ENCODE measurements around the gene RAC3. TPM values are rescaled to one million over a fixed set of nuclear protein-coding genes. Genes with fewer than 3 reads are reported as not detected.

RAC3 gene
- total RNA-seq, 6 experiments from 2014 or later: 4.3 to 8.5 (median 5.6) TPM

- H3K4me3 Mint-ChIP-seq: no peak overlapping the region
These were observed 30.9 kb downstream of the RAC3 start for GRCh38 chr17:82062076-82062983.

GRCh38 chr17:82062984-82063368 lies 31.5 kb downstream of the RAC3 start:
- no peak for TF ChIP-seq CTCF (IDR thresholded peaks at IDR 0.05)
- no peak overlapping the region for H3K27ac Mint-ChIP-seq
- no peaks in the 10 kb centered on the region for H3K4me1 Mint-ChIP-seq (ENCODE audit: low read depth)
- peaks cover 8% of the 10 kb centered on the region; the same call in 1 of the 2 replicates for H3K27me3 Mint-ChIP-seq (ENCODE audit: insufficient read depth)
- no peak overlapping the region for H3K4me3 Mint-ChIP-seq
- H3K9me3 Mint-ChIP-seq: no peaks in the 10 kb centered on the region
- peaks cover 4% of the 10 kb centered on the region; the same call in 1 of the 2 replicates for H3K36me3 Mint-ChIP-seq (ENCODE audit: low read depth)
- no peak for DNase-seq

More at GRCh38 chr17:82062076-82062983, 30.9 kb downstream of the RAC3 start:
- no peak for DNase-seq
- no peaks in the 10 kb centered on the region for H3K9me3 Mint-ChIP-seq
- no peaks in the 10 kb centered on the region for H3K4me1 Mint-ChIP-seq (ENCODE audit: low read depth)
- peaks cover 4% of the 10 kb centered on the region; the same call in 1 of the 2 replicates for H3K36me3 Mint-ChIP-seq (ENCODE audit: low read depth)
- TF ChIP-seq CTCF (IDR thresholded peaks at IDR 0.05): no peak
- H3K27me3 Mint-ChIP-seq (ENCODE audit: insufficient read depth): peaks cover 8% of the 10 kb centered on the region; the same call in 1 of the 2 replicates
- no peak overlapping the region for H3K27ac Mint-ChIP-seq

- H3K27me3 Mint-ChIP-seq (ENCODE audit: insufficient read depth): peaks cover 8% of the 10 kb centered on the region; the same call in 1 of the 2 replicates
- no peak overlapping the region for H3K27ac Mint-ChIP-seq
- TF ChIP-seq CTCF (IDR thresholded peaks at IDR 0.05): no peak
- no peaks in the 10 kb centered on the region for H3K4me1 Mint-ChIP-seq (ENCODE audit: low read depth)
- no peak for DNase-seq
- H3K4me3 Mint-ChIP-seq: peak overlapping the region; percentile 76
- H3K36me3 Mint-ChIP-seq (ENCODE audit: low read depth): peaks cover 4% of the 10 kb centered on the region; the same call in 1 of the 2 replicates
- H3K9me3 Mint-ChIP-seq: no peaks in the 10 kb centered on the region
These were observed 32.2 kb downstream of the RAC3 start for GRCh38 chr17:82063424-82064415.

- DNase-seq: no peak
- Mint-ChIP-seq H3K9me3 (no peaks in the 10 kb centered on the region), H3K36me3 (ENCODE audit: low read depth) (peaks cover 4% of the 10 kb centered on the region; the same call in 1 of the 2 replicates), H3K27ac (0 out of 2 replicates have a peak overlapping the region, but pooled peaks have one; percentile 7), H3K4me3 (peak overlapping the region; percentile 76), H3K4me1 (ENCODE audit: low read depth) (no peaks in the 10 kb centered on the region), H3K27me3 (ENCODE audit: insufficient read depth) (peaks cover 8% of the 10 kb centered on the region; the same call in 1 of the 2 replicates)
- TF ChIP-seq CTCF (IDR thresholded peaks at IDR 0.05): no peak
These were observed 33.1 kb downstream of the RAC3 start for GRCh38 chr17:82064433-82065192.
